Stimulated activated CD8-positive, alpha-beta memory T cell treated with anti-CD3 and anti-CD28 coated beads, Interleukin-15, amount 100 ng/mL, for 1 hour (primary cell): ENCODE measurements around the gene BOC.

Experiments used
- DNase-seq: peaks from one replicate; pipeline ENCODE4 v3.0.0-alpha.2; 2020; ENCODE audit warnings: low read depth

The BOC gene

GRCh38 chr3:113193719-113194118, 17.6 kb upstream of the BOC start:
- no peak for DNase-seq

GRCh38 chr3:113194823-113195401, 16.4 kb upstream of the BOC start:
- DNase-seq, result no peak

GRCh38 chr3:113200351-113200750, 11.0 kb upstream of the BOC start:
- DNase-seq, result no peak

GRCh38 chr3:113200946-113201345, 10.4 kb upstream of the BOC start:
- DNase-seq, result no peak

GRCh38 chr3:113204371-113204770, 7.0 kb upstream of the BOC start:
- no peak for DNase-seq

GRCh38 chr3:113205481-113205880, 5.9 kb upstream of the BOC start:
- DNase-seq, result no peak

GRCh38 chr3:113210604-113211329, 590 bp upstream of the BOC start:
- no peak for DNase-seq

- no peak for DNase-seq
Measured at GRCh38 chr3:113212150-113212843, 940 bp downstream of the BOC start.

GRCh38 chr3:113212844-113213375, 1.6 kb downstream of the BOC start:
- DNase-seq, result no peak

- no peak for DNase-seq
Measured at GRCh38 chr3:113213896-113214587, 2.7 kb downstream of the BOC start.

- no peak for DNase-seq
Measured at GRCh38 chr3:113214917-113215595, 3.7 kb downstream of the BOC start.

GRCh38 chr3:113216393-113216792, 5.0 kb downstream of the BOC start:
- DNase-seq, result no peak

GRCh38 chr3:113218011-113218680, 6.8 kb downstream of the BOC start:
- no peak for DNase-seq

GRCh38 chr3:113218681-113219045, 7.3 kb downstream of the BOC start:
- DNase-seq, result no peak

GRCh38 chr3:113219605-113220300, 8.4 kb downstream of the BOC start:
- no peak for DNase-seq

- DNase-seq, result no peak
Measured at GRCh38 chr3:113220721-113221120, 9.4 kb downstream of the BOC start.

GRCh38 chr3:113221721-113222257, 10.4 kb downstream of the BOC start:
- no peak for DNase-seq

GRCh38 chr3:113222451-113223086, 11.2 kb downstream of the BOC start:
- no peak for DNase-seq

GRCh38 chr3:113223475-113224281, 12.3 kb downstream of the BOC start:
- no peak for DNase-seq
